GM18526 (cell line): ENCODE results near the gene MOSPD3.

ENCODE experiments used
- POLR2A ChIP-seq: IDR thresholded peaks from 3 replicates; pipeline ENCODE4 v1.6.1; 2011; ENCODE audit not compliant: insufficient read length; ENCODE audit errors: extremely low read depth

The MOSPD3 gene

GRCh38 chr7:100654908-100655831 is 42.8 kb downstream of the MOSPD3 start:
- no peak for TF ChIP-seq POLR2A

- TF ChIP-seq POLR2A, result no peak
Observed at GRCh38 chr7:100655908-100656674, 43.8 kb downstream of the MOSPD3 start, which contains the start of gene ACTL6B. Gene ACTL6B (minus strand): TSS chr7:100656448. CDS start chr7:100656354, 94 bp downstream.
